Stomach (tissue), 9 donors: ENCODE results near the gene CELA2A. TPM values are rescaled to one million over a fixed set of nuclear protein-coding genes. Genes with fewer than 3 reads are reported as not detected.
"Not testable (repeated sequence)": the region's sequence is repeated elsewhere in the genome, so short reads cannot be mapped to it uniquely, and the experiment has no call there.

Source experiments
- DNase-seq, 2 donors: peaks; one replicate each; pipeline versions ENCODE4 v3.0.0 to v3.0.0-alpha.2; 2013 to 2019
- H3K27ac ChIP-seq, 5 donors: fragments of 200-600 bp in 4 of 5; sonication (generic) in 4 of 5; one replicate each; pipeline ENCODE4 v1.5.1; 2013 to 2019; ENCODE audit warnings: mild to moderate bottlenecking in 1 of 5, moderate library complexity in 1 of 5
- H3K27me3 ChIP-seq, 3 donors: fragments of 200-600 bp; sonication (generic); one replicate each; pipeline ENCODE4 v1.5.1; 2017 to 2019; ENCODE audit warnings: mixed run types in 1 of 3
- H3K36me3 ChIP-seq, 4 donors: fragments of 200-600 bp; sonication (generic); 1 replicate in 3 of 4; 2 replicates in 1 of 4; pipeline ENCODE4 v1.5.1; 2016 to 2019
- H3K4me1 ChIP-seq, 4 donors: fragments of 200-600 bp; sonication (generic); one replicate each; pipeline ENCODE4 v1.5.1; 2016 to 2019
- H3K4me3 ChIP-seq, 4 donors: fragments of 200-600 bp; sonication (generic) in 3 of 4; one replicate each; pipeline ENCODE4 v1.5.1; 2016 to 2019; ENCODE audit warnings: mild to moderate bottlenecking in 1 of 4
- H3K9me3 ChIP-seq, 4 donors: fragments of 200-600 bp; sonication (generic); one replicate each; pipeline ENCODE4 v1.5.1; 2016 to 2019
- EP300 ChIP-seq: sonication (generic); formaldehyde crosslinking; IDR thresholded peaks from one replicate; pipeline ENCODE4 v1.6.1; 2017; ENCODE audit warnings: antibody characterized with exemption
- POLR2A ChIP-seq, 4 donors: fragments of 450-650 bp; IDR thresholded peaks; one replicate each; pipeline ENCODE4 v1.6.1; 2016; ENCODE audit warnings: antibody characterized with exemption in 4 of 4, control low read depth in 2 of 4, mild to moderate bottlenecking in 1 of 4, moderate library complexity in 1 of 4
- POLR2AphosphoS5 ChIP-seq, 3 donors: sonication (generic); formaldehyde crosslinking; IDR thresholded peaks; one replicate each; pipeline ENCODE4 v1.6.1; 2016; ENCODE audit warnings: antibody characterized with exemption in 3 of 3
- WGBS, 5 donors: extraction: QIAGEN DNeasy Blood & Tissue Kit in 3 of 5; methylation state at CpG; one replicate each; pipeline versions ENCODE4 v1.1.5 to v1.1.7; 2013 to 2018; 5-methylcytosine and 5-hydroxymethylcytosine counted together
- intact Hi-C: fragments of 100-400 bp; cut with DNase I; formaldehyde crosslinking; loops from one replicate; pipeline ENCODE4 v1.15.1; 2023; ENCODE audit warnings: low total_unique reads
- polyA plus RNA-seq, 3 donors: library from polyadenylated mRNA; stranded (reverse); fragments of 200-250 nt; gene quantifications; one replicate each; pipeline ENCODE4 v1.2.3, GENCODE V29; 2013
- total RNA-seq, 5 donors: library from RNA; depleted of rRNA; stranded (reverse); fragments of >200 nt; gene quantifications; one replicate each; pipeline versions ENCODE4 v1.1.0 to v1.2.3, GENCODE V29; 2014 to 2016
- TF ChIP-seq, protein P1 (sequence below), 7 experiments: fragments of 450-650 bp in 4 of 7; fragments of 200-600 bp in 3 of 7; sonication (generic) in 3 of 7; IDR thresholded peaks; one replicate each; pipeline ENCODE4 v1.5.1; 2016 to 2019; ENCODE audit warnings: antibody characterized with exemption in 7 of 7, control low read depth in 2 of 7, mild to moderate bottlenecking in 1 of 7
- donor health status: healthy with polysubstance abuse.
- donor health status: Bipolar disorder and iron deficiency.
- donor health status: healthy.

Gene CELA2A
- total and polyA plus RNA-seq, 8 donors = 0.43 to 3.1 (median 1.1) TPM; not detected in 4

DNA sequence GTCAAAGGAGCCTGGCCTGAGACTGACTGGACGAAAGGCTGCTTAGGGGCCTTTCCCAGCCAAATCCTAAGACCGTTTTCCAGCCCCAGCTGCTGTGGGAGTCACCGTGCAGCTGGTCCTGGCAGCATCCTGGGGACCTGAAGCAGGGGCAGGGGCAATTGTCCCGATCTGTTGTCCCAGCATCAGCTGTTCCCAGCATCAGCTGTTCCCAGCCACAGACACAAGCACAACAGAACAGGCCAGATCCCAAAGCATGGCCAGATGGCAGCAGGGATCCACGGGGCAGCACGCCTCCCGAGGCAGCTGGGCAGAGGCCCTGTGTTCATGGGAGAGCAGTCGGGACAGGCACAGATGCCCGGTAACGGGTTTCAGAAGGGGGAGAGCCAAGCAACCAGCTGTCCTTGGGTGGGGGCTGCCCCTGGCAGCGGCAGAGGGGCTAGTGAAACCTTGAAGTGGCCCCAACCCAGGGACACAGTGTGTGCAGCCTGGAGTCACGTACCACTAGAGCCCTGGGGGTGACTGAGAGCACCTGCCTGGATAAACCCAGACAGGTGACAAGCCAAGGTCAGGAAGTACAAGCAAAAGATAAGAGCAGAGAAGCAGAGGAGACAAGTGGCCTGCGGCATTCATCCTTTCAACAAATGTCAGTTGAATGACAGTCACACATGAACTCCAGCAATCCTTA lies 32.7 kb downstream of the CELA2A start:
- intact Hi-C loops = no loop called here
- Histone ChIP-seq H3K9me3 (no peaks in the 10 kb centered on the region), H3K4me1 (no peaks in the 10 kb centered on the region), H3K27ac (no peak overlapping the region), H3K36me3 (peaks cover 13 to 62% (median 51%) of the 10 kb centered on the region in 4 donors), H3K27me3 (no peaks in the 10 kb centered on the region), H3K4me3 (no peak overlapping the region)
- WGBS, 5 donors = 72 to 84% (median 79%) methylated on average over 10 to 13 of the region's 13 CpGs
- DNase-seq = peak in 1 of 2 donors; percentile 43
- TF ChIP-seq EP300 = no peak
- no peak for TF ChIP-seq POLR2AphosphoS5 (IDR thresholded peaks at IDR 0.05)
- no peak for TF ChIP-seq POLR2A (IDR thresholded peaks at IDR 0.05)
- TF ChIP-seq, protein P1, sequence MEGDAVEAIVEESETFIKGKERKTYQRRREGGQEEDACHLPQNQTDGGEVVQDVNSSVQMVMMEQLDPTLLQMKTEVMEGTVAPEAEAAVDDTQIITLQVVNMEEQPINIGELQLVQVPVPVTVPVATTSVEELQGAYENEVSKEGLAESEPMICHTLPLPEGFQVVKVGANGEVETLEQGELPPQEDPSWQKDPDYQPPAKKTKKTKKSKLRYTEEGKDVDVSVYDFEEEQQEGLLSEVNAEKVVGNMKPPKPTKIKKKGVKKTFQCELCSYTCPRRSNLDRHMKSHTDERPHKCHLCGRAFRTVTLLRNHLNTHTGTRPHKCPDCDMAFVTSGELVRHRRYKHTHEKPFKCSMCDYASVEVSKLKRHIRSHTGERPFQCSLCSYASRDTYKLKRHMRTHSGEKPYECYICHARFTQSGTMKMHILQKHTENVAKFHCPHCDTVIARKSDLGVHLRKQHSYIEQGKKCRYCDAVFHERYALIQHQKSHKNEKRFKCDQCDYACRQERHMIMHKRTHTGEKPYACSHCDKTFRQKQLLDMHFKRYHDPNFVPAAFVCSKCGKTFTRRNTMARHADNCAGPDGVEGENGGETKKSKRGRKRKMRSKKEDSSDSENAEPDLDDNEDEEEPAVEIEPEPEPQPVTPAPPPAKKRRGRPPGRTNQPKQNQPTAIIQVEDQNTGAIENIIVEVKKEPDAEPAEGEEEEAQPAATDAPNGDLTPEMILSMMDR (IDR thresholded peaks at IDR 0.05) = no peak

DNA sequence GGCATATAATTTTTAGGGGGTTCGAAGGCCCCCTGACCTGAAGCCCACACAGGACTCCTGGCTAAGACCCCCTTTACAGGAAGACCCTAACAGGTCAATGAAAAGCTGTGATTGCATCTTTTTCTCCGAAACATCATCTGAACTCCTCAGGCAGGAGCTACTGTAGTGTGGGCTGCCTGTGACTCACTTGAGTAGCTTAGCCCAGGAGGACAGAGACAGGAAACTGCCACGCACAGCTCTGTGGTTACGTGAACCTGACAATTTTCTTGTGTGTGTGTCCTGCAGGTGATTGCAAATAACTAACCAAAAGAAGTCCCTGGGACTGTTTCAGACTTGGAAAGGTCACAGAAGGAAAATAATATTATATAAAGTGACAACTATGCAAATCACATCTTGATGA lies 34.5 kb downstream of the CELA2A start:
- H3K27ac ChIP-seq, H3K27me3 ChIP-seq, H3K4me3 ChIP-seq, H3K4me1 ChIP-seq, intact Hi-C loops, DNase-seq, H3K9me3 ChIP-seq: not testable (repeated sequence)
- 87 to 96% (median 92%) methylated on average over 4 of the region's 4 CpGs for WGBS, 5 donors
- peaks cover 18 to 68% (median 60%) of the 10 kb centered on the region in 4 donors for H3K36me3 ChIP-seq

GRCh38 chr1:15492596-15492995 lies 36.1 kb downstream of the CELA2A start:
- Histone ChIP-seq H3K27me3 (no peaks in the 10 kb centered on the region), H3K4me3 (no peak overlapping the region), H3K4me1 (no peaks in the 10 kb centered on the region), H3K36me3 (peaks cover 18 to 65% (median 63%) of the 10 kb centered on the region in 4 donors), H3K9me3 (no peaks in the 10 kb centered on the region), H3K27ac (no peak overlapping the region)
- 64 to 86% (median 81%) methylated on average over 5 of the region's 5 CpGs for WGBS, 5 donors
- DNase-seq = no peak
- TF ChIP-seq, protein P1 (IDR thresholded peaks at IDR 0.05) = no peak
- no peak for TF ChIP-seq EP300
- TF ChIP-seq POLR2AphosphoS5 (IDR thresholded peaks at IDR 0.05) = no peak
- no peak for TF ChIP-seq POLR2A (IDR thresholded peaks at IDR 0.05)
- intact Hi-C loops = no loop called here

- Histone ChIP-seq H3K27me3 (no peaks in the 10 kb centered on the region), H3K9me3 (no peaks in the 10 kb centered on the region), H3K27ac (no peak overlapping the region), H3K36me3 (peaks cover 18 to 65% (median 64%) of the 10 kb centered on the region in 4 donors), H3K4me1 (no peaks in the 10 kb centered on the region), H3K4me3 (no peak overlapping the region)
- intact Hi-C loops = no loop called here
- TF ChIP-seq POLR2A (IDR thresholded peaks at IDR 0.05) (no peak), POLR2AphosphoS5 (IDR thresholded peaks at IDR 0.05) (no peak), EP300 (no peak)
- TF ChIP-seq, protein P1 (IDR thresholded peaks at IDR 0.05) = no peak
- WGBS, 5 donors = 87 to 98% (median 96%) methylated on average over 9 of the region's 9 CpGs
- no peak for DNase-seq
These were observed 37.4 kb downstream of the CELA2A start for GRCh38 chr1:15493869-15494390.
